ENCODE data around the gene HMX3.

The HMX3 gene

DNA sequence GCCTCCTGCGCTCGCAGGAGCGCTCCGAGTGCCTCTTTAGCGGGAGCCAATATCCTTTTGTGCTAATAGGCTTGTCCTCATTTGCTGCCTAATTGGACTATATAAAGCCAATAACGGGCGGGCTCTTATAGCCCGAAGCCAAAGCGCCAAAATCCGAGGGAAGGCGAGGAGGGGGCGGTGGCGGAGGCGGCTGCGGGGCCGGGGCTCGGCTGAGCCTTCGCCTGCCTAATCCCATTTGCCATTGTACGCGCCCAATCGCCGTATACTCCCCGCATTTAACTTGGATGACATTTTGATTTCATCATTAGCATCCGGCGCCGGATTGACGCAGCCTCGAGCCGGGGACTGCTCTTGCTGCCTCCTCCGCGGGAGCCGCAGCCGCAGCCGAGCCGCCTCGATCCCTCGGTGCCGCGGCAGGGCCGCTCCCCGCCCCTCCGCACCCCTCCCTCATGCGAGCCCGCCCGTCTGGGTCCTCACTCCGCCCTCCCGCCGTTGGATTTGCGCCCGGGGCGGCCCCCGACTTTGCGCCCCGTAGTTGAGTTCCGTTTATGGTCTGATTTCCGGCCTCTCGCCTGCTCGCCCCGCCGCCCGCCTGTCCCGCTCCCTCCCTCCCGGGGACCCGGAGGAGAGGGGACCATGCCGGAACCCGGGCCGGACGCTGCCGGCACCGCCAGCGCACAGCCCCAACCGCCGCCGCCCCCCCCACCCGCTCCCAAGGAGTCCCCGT is at the start of gene HMX3:
Gene HMX3, plus strand, starts transcription at position 556 of the 727 bp plus-strand sequence. Its CDS starts 81 bp downstream, at position 637.
- Histone ChIP-seq H3K4me1 (ENCODE audit: control insufficient read depth in 2 of 2, insufficient read depth in 2 of 2, low read length in 2 of 2) (peaks cover 0 to 9% of the 10 kb centered on the region in 2 donors), H3K36me3 (ENCODE audit: control insufficient read depth in 2 of 2, insufficient read depth in 2 of 2, low read length in 2 of 2) (no peaks in the 10 kb centered on the region), H3K27me3 (ENCODE audit: control insufficient read depth in 2 of 2, insufficient read depth in 2 of 2, low read length in 2 of 2) (peaks cover 76 to 84% of the 10 kb centered on the region in 2 donors), H3K9me3 (ENCODE audit: control insufficient read depth in 2 of 2, low read length in 2 of 2) (no peaks in the 10 kb centered on the region), H3K4me3 (ENCODE audit: low read length in 2 of 2) (no peak within 1 kb of the TSS), H3K9ac (ENCODE audit: low read depth in 1 of 2, low read length in 2 of 2) (no peak within 1 kb of the TSS), H3K27ac (ENCODE audit: low read depth in 2 of 2, low read length in 2 of 2) (no peak within 1 kb of the TSS)

DNA sequence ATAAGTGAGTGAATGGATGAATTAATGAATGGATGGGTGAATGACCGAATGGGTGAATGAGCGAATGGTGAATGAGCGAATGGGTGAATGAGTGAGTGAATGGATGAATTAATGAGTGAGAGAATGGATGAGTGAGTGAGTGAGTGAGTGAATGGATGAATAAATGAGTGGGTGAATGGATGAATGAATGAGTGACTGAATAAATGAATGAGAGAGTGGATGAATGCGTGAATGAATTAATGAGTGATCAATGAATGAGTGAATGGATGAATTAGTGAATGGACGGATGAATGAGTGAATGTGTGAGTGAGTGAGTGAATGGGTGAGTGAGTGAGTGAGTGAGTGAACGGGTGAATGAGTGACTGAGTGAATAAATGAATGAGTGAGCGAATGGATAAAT is 49.5 kb upstream of the HMX3 start:
- H3K9me3 ChIP-seq (ENCODE audit: control insufficient read depth in 2 of 2, low read length in 2 of 2): no peaks in the 10 kb centered on the region
- H3K27me3 ChIP-seq (ENCODE audit: control insufficient read depth in 2 of 2, insufficient read depth in 2 of 2, low read length in 2 of 2): no peaks in the 10 kb centered on the region
- no peaks in the 10 kb centered on the region for H3K36me3 ChIP-seq (ENCODE audit: control insufficient read depth in 2 of 2, insufficient read depth in 2 of 2, low read length in 2 of 2)
- no peak overlapping the region for H3K27ac ChIP-seq (ENCODE audit: low read depth in 2 of 2, low read length in 2 of 2)
- H3K9ac ChIP-seq (ENCODE audit: low read depth in 1 of 2, low read length in 2 of 2): no peak overlapping the region
- no peak overlapping the region for H3K4me3 ChIP-seq (ENCODE audit: low read length in 2 of 2)
- no peaks in the 10 kb centered on the region for H3K4me1 ChIP-seq (ENCODE audit: control insufficient read depth in 2 of 2, insufficient read depth in 2 of 2, low read length in 2 of 2)

DNA sequence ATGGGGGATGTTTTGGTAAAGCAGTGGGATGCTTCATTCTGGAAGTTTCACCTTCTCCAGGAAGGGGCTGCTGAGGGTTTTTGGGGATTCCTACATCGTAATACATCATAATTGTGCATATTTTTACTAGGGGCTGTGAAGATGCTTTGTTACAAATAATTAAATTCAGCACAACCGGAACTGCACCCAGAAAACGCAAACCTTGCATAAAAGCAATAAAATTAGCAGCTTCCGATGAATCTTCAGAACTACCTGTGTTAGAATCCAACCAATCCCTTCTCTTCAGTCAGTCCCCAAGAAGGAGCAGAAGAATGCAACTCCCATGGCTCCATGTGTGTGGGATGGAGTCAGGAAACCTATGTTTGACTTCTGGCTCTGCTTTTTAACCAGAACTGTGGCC is 48.4 kb upstream of the HMX3 start:
- Histone ChIP-seq H3K27ac (ENCODE audit: low read depth in 2 of 2, low read length in 2 of 2) (no peak overlapping the region), H3K36me3 (ENCODE audit: control insufficient read depth in 2 of 2, insufficient read depth in 2 of 2, low read length in 2 of 2) (no peaks in the 10 kb centered on the region), H3K4me1 (ENCODE audit: control insufficient read depth in 2 of 2, insufficient read depth in 2 of 2, low read length in 2 of 2) (no peaks in the 10 kb centered on the region), H3K9ac (ENCODE audit: low read depth in 1 of 2, low read length in 2 of 2) (no peak overlapping the region), H3K27me3 (ENCODE audit: control insufficient read depth in 2 of 2, insufficient read depth in 2 of 2, low read length in 2 of 2) (peaks cover 0 to 5% of the 10 kb centered on the region in 2 donors), H3K9me3 (ENCODE audit: control insufficient read depth in 2 of 2, low read length in 2 of 2) (no peaks in the 10 kb centered on the region), H3K4me3 (ENCODE audit: low read length in 2 of 2) (no peak overlapping the region)

DNA sequence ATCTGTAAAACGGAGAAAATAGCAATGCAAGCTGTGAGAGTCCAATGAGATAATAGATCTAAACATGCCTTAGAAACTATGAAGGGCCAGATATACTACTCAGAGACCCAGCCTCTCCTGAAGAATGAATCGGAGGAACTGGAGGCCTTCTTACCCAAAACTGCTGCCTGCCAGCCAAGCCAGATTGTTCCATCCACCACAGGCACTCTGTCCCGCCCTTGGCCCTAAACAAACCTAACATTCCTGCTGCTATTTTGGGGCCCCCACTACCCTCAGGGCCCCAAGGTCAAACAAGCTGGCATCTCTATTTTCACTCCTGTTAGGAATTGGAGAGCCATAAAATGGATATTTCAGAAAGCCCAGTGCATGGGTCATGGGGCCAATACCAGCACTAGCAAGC is 48.0 kb upstream of the HMX3 start:
- H3K4me3 ChIP-seq (ENCODE audit: low read length in 2 of 2): no peak overlapping the region
- H3K36me3 ChIP-seq (ENCODE audit: control insufficient read depth in 2 of 2, insufficient read depth in 2 of 2, low read length in 2 of 2): no peaks in the 10 kb centered on the region
- no peak overlapping the region for H3K27ac ChIP-seq (ENCODE audit: low read depth in 2 of 2, low read length in 2 of 2)
- H3K9ac ChIP-seq (ENCODE audit: low read depth in 1 of 2, low read length in 2 of 2): no peak overlapping the region
- H3K9me3 ChIP-seq (ENCODE audit: control insufficient read depth in 2 of 2, low read length in 2 of 2): no peaks in the 10 kb centered on the region
- H3K4me1 ChIP-seq (ENCODE audit: control insufficient read depth in 2 of 2, insufficient read depth in 2 of 2, low read length in 2 of 2): no peaks in the 10 kb centered on the region
- peaks cover 0 to 5% of the 10 kb centered on the region in 2 donors for H3K27me3 ChIP-seq (ENCODE audit: control insufficient read depth in 2 of 2, insufficient read depth in 2 of 2, low read length in 2 of 2)

DNA sequence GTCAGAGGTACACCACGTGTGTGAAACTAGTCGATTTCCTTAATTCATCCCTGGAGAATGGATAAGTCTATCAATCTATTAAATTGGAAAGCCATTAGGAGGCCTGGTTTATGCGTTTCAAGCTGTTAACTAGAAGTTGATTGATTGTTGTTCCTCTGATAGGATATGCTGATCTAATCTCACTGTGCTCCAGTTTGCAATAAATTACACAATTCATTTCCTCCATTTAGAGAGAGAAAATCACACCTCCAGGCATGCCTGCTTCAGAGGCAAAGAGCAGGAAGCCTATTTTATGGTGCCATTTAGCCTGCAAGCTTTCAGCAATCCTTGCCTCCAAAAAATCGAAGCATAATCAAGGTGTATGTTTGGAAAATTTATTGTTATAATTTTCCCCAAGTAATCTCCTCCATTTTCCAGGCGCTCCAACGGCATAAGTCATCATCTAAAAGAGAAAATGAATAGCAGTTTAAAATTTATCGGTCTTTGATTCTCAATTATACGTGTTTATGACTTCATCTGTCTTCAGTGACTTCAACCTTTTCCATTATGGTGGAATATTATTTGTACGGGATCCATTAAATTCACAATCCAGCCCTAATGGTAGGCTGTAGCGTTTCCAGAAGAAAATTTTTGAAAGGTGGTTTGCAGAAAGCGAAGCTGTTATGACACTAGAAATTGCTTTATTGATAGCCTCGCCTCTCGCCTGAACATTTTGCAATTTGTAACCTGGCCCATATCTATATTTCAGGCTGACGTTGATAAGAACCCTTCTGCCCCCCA is 42.9 kb upstream of the HMX3 start:
- H3K4me1 ChIP-seq (ENCODE audit: control insufficient read depth in 2 of 2, insufficient read depth in 2 of 2, low read length in 2 of 2): no peaks in the 10 kb centered on the region
- H3K36me3 ChIP-seq (ENCODE audit: control insufficient read depth in 2 of 2, insufficient read depth in 2 of 2, low read length in 2 of 2): no peaks in the 10 kb centered on the region
- no peak overlapping the region for H3K4me3 ChIP-seq (ENCODE audit: low read length in 2 of 2)
- no peak overlapping the region for H3K9ac ChIP-seq (ENCODE audit: low read depth in 1 of 2, low read length in 2 of 2)
- H3K9me3 ChIP-seq (ENCODE audit: control insufficient read depth in 2 of 2, low read length in 2 of 2): no peaks in the 10 kb centered on the region
- H3K27ac ChIP-seq (ENCODE audit: low read depth in 2 of 2, low read length in 2 of 2): no peak overlapping the region
- H3K27me3 ChIP-seq (ENCODE audit: control insufficient read depth in 2 of 2, insufficient read depth in 2 of 2, low read length in 2 of 2): peaks cover 0 to 5% of the 10 kb centered on the region in 2 donors

DNA sequence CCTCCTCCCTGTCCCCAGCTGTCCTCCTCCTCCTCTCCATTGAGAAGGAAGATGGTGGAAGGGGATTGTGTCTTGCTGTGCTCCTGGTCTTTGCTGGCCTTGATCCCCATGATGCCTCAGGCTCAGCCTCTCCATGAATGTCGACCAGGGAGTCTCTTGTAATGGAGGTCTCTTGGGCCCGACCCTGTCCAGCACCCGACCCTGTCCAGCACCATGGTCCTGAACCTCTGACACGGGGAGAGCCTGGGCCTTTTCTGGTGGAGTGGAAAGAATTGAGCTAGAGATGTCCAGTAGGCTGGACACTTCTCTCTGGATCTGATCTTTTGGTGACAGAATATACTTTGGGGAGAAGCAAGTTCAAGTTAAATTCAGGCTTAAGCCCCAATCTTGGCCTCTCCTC is 42.3 kb upstream of the HMX3 start:
- H3K27me3 ChIP-seq (ENCODE audit: control insufficient read depth in 2 of 2, insufficient read depth in 2 of 2, low read length in 2 of 2): peaks cover 0 to 5% of the 10 kb centered on the region in 2 donors
- H3K9me3 ChIP-seq (ENCODE audit: control insufficient read depth in 2 of 2, low read length in 2 of 2): no peaks in the 10 kb centered on the region
- no peak overlapping the region for H3K9ac ChIP-seq (ENCODE audit: low read depth in 1 of 2, low read length in 2 of 2)
- H3K27ac ChIP-seq (ENCODE audit: low read depth in 2 of 2, low read length in 2 of 2): no peak overlapping the region
- H3K4me3 ChIP-seq (ENCODE audit: low read length in 2 of 2): no peak overlapping the region
- H3K4me1 ChIP-seq (ENCODE audit: control insufficient read depth in 2 of 2, insufficient read depth in 2 of 2, low read length in 2 of 2): no peaks in the 10 kb centered on the region
- H3K36me3 ChIP-seq (ENCODE audit: control insufficient read depth in 2 of 2, insufficient read depth in 2 of 2, low read length in 2 of 2): no peaks in the 10 kb centered on the region

DNA sequence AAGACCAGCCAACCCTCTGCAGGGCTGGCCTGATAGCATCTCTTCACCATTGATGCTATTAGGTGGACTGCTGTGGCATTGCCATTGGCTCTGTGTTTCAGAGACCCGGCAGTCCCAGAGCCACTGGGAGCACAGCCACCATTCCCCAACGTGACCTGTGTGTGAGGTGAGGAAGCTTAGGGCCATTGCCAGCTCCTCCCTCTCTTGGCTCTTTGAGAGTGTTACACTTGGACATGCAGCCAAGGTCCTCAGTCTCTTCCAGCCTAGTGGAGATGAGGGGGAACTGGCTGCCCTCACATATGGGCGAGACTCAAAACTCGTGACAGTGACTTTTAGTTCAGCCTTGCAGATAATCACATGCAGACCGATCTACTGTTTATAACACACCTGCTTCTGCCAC is 39.3 kb upstream of the HMX3 start:
- Histone ChIP-seq H3K9me3 (ENCODE audit: control insufficient read depth in 2 of 2, low read length in 2 of 2) (no peaks in the 10 kb centered on the region), H3K4me3 (ENCODE audit: low read length in 2 of 2) (no peak overlapping the region), H3K9ac (ENCODE audit: low read depth in 1 of 2, low read length in 2 of 2) (no peak overlapping the region), H3K27me3 (ENCODE audit: control insufficient read depth in 2 of 2, insufficient read depth in 2 of 2, low read length in 2 of 2) (peaks cover 0 to 5% of the 10 kb centered on the region in 2 donors), H3K36me3 (ENCODE audit: control insufficient read depth in 2 of 2, insufficient read depth in 2 of 2, low read length in 2 of 2) (no peaks in the 10 kb centered on the region), H3K27ac (ENCODE audit: low read depth in 2 of 2, low read length in 2 of 2) (no peak overlapping the region), H3K4me1 (ENCODE audit: control insufficient read depth in 2 of 2, insufficient read depth in 2 of 2, low read length in 2 of 2) (no peaks in the 10 kb centered on the region)

DNA sequence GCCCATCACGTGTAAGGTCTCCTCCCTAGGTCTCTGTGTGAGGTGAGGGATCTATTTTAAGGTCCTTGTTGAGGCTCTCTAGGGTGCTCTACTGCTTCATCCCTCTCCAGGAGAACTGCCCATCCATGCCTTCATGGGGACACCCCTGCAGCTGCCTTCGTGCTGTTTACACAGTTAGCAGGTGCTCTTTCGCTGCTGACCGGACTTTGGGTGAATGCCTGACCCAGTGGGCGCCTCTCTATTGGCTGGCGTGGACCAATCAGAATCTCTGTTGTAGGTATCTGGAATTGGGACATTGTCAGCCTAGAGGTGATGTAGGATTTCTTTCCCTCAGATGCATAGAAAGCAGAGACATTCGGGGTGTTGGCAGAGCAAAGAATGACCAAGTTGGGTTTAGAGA is 38.7 kb upstream of the HMX3 start:
- H3K36me3 ChIP-seq (ENCODE audit: control insufficient read depth in 2 of 2, insufficient read depth in 2 of 2, low read length in 2 of 2): no peaks in the 10 kb centered on the region
- H3K9ac ChIP-seq (ENCODE audit: low read depth in 1 of 2, low read length in 2 of 2): no peak overlapping the region
- no peak overlapping the region for H3K27ac ChIP-seq (ENCODE audit: low read depth in 2 of 2, low read length in 2 of 2)
- no peaks in the 10 kb centered on the region for H3K4me1 ChIP-seq (ENCODE audit: control insufficient read depth in 2 of 2, insufficient read depth in 2 of 2, low read length in 2 of 2)
- H3K9me3 ChIP-seq (ENCODE audit: control insufficient read depth in 2 of 2, low read length in 2 of 2): no peaks in the 10 kb centered on the region
- H3K27me3 ChIP-seq (ENCODE audit: control insufficient read depth in 2 of 2, insufficient read depth in 2 of 2, low read length in 2 of 2): peaks cover 0 to 2% of the 10 kb centered on the region in 2 donors
- no peak overlapping the region for H3K4me3 ChIP-seq (ENCODE audit: low read length in 2 of 2)

DNA sequence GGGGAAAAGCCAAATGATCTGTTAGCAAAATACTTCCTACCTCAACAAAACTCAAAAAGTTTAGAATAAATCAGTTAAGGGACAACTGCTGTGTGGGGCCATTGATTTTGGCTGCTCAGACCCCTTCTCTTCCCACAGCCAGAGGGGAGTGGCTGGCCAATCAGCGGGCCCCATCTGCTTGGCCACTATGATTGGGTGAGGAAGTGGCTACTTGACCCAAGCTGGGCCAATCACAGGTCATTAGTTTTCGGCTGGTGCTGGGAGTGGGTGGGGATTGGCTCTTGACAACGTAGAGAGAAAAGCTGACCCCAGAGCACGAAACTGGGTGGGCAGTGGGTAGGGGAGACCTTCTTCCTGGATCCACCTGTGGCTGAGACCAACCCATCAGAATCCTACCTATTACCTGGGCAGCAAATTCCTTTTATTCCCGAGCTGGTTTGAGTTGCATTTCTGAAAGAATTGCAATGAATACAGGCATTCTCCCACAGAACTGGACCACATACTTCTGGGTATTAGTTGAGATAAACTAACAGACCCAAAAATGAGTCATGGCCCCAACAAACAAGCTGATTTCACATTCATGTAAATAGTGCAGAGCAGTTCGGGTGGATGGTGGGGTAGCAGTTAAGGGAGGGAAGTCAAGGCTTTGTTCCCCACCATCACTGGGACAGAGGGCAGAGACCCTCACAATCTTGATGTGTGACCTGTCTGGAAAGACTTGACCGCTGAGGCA is 35.6 kb upstream of the HMX3 start:
- Histone ChIP-seq H3K27ac (ENCODE audit: low read depth in 2 of 2, low read length in 2 of 2) (no peak overlapping the region), H3K9ac (ENCODE audit: low read depth in 1 of 2, low read length in 2 of 2) (no peak overlapping the region), H3K4me1 (ENCODE audit: control insufficient read depth in 2 of 2, insufficient read depth in 2 of 2, low read length in 2 of 2) (no peaks in the 10 kb centered on the region), H3K9me3 (ENCODE audit: control insufficient read depth in 2 of 2, low read length in 2 of 2) (no peaks in the 10 kb centered on the region), H3K4me3 (ENCODE audit: low read length in 2 of 2) (no peak overlapping the region), H3K27me3 (ENCODE audit: control insufficient read depth in 2 of 2, insufficient read depth in 2 of 2, low read length in 2 of 2) (no peaks in the 10 kb centered on the region), H3K36me3 (ENCODE audit: control insufficient read depth in 2 of 2, insufficient read depth in 2 of 2, low read length in 2 of 2) (no peaks in the 10 kb centered on the region)

DNA sequence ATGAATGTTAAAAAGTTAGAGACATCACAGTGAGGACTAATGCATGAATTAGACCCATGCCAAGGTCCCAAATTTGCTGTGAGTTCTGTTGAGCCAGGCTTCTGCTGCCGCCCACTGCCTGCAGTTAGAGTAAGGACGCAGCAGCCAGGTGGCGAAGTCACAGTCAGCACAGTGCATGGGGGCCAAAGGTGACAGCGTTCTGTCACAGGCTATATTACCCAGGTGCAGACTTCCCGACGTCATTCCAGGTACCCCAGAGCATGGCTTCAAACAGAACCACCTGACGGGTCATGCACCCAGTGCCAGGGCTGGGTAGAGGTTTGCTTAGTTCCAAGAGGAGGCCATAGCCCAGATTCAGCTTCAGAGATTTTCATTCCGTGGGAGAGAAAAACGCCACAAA is 33.9 kb upstream of the HMX3 start:
- H3K4me1 ChIP-seq (ENCODE audit: control insufficient read depth in 2 of 2, insufficient read depth in 2 of 2, low read length in 2 of 2): no peaks in the 10 kb centered on the region
- H3K27me3 ChIP-seq (ENCODE audit: control insufficient read depth in 2 of 2, insufficient read depth in 2 of 2, low read length in 2 of 2): no peaks in the 10 kb centered on the region
- no peak overlapping the region for H3K4me3 ChIP-seq (ENCODE audit: low read length in 2 of 2)
- no peaks in the 10 kb centered on the region for H3K36me3 ChIP-seq (ENCODE audit: control insufficient read depth in 2 of 2, insufficient read depth in 2 of 2, low read length in 2 of 2)
- no peaks in the 10 kb centered on the region for H3K9me3 ChIP-seq (ENCODE audit: control insufficient read depth in 2 of 2, low read length in 2 of 2)
- no peak overlapping the region for H3K9ac ChIP-seq (ENCODE audit: low read depth in 1 of 2, low read length in 2 of 2)
- H3K27ac ChIP-seq (ENCODE audit: low read depth in 2 of 2, low read length in 2 of 2): no peak overlapping the region

Data from mucosa of rectum (tissue), 2 donors.